GM12872 (cell line): Measurements from ENCODE around the gene CMYA5.

Experiments used
- CTCF ChIP-seq: IDR thresholded peaks from 3 replicates; pipeline ENCODE4 v1.5.1; 2011; ENCODE audit warnings: low read depth, mild to moderate bottlenecking, low read length, moderate library complexity; ENCODE audit not compliant: insufficient read depth

CMYA5 gene

GRCh38 chr5:79728396-79728795, 38.8 kb downstream of the CMYA5 start:
- TF ChIP-seq CTCF = no peak

GRCh38 chr5:79729679-79730078, 40.0 kb downstream of the CMYA5 start:
- TF ChIP-seq CTCF = no peak

GRCh38 chr5:79730564-79730963, 40.9 kb downstream of the CMYA5 start:
- no peak for TF ChIP-seq CTCF

- no peak for TF ChIP-seq CTCF
Measured at GRCh38 chr5:79731775-79732174, 42.1 kb downstream of the CMYA5 start.

- no peak for TF ChIP-seq CTCF
Measured at GRCh38 chr5:79736528-79737514, 47.2 kb downstream of the CMYA5 start.

GRCh38 chr5:79738349-79738748, 48.7 kb downstream of the CMYA5 start:
- no peak for TF ChIP-seq CTCF

- TF ChIP-seq CTCF = no peak
Measured at GRCh38 chr5:79742549-79743136, 53.0 kb downstream of the CMYA5 start.
